A549 treated with CpdA at 1 μM for 4 hours (cell line): Measurements from ENCODE around the gene PLD6. TPM values are rescaled to one million over a fixed set of nuclear protein-coding genes. Genes with fewer than 3 reads are reported as not detected.

Experiments used
- total RNA-seq: library from RNA; stranded (reverse); fragments of 200-300 nt; extraction: Qiagen RNA extraction; gene quantifications from 5 replicates; pipeline ENCODE4 v1.2.3, GENCODE V29; 2022; ENCODE audit warnings: low read depth

The PLD6 gene, protein sequence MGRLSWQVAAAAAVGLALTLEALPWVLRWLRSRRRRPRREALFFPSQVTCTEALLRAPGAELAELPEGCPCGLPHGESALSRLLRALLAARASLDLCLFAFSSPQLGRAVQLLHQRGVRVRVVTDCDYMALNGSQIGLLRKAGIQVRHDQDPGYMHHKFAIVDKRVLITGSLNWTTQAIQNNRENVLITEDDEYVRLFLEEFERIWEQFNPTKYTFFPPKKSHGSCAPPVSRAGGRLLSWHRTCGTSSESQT
- 6.0 to 7.2 TPM (median 6.5 TPM) in 5 replicates for total RNA-seq

GRCh38 chr17:17206124-17206912, at the start of gene PLD6:
Gene PLD6, minus strand, starts transcription at chr17:17206333. Its CDS starts 47 bp downstream, at chr17:17206286.

DNA sequence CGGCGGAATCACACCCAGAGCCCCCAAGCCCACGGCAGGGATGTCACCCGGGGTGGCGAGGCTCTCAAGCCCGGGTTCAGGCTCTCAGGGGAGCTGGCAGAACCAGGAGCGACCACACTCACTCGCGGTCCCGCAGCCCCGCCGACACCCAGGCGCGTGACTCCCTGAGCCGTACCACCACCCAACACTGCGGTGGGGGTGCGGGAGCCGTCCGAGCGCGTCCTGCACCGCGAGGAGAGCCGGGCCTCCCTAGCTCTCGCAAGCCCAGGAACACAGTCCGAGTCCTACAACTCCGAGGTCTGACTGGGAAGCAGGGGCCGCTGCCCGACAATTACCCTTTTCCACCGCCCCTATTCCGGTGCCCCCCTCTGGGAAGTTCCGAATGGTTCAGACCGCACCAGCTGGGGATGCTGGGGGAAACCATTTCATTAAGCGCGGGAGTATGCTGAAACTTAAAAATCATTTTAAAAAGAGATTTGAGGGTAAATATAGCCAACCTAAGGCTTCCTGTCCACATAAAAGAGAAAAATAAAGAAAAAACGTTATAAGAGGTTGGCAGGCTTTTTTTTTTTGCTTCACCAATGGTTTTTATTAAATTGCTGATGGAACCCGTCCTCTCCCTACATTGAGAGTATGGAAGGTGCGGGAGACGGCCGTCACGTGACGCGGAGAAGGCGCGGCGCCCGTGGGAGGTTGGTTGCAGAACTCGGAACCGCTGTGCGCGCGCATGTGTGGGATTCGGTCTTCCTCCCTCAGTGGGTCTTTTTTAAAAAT, 31.1 kb upstream of the PLD6 start, which contains the start of gene FLCN:
Gene FLCN, minus strand, starts transcription at position 143 of the 774 bp plus-strand sequence. CDS start 9,031 bp downstream, outside the sequence.

Other genes starting within 250 kb of the PLD6 start
- not detected in 5 replicates for gene TNFRSF13B, start 234.2 kb downstream of the PLD6 start, total RNA-seq
- 273 to 433 TPM (median 369 TPM) in 5 replicates for gene MPRIP, start 163.9 kb downstream of the PLD6 start, total RNA-seq
- 32.8 to 40.1 TPM (median 34.4 TPM) in 5 replicates for gene FLCN, start 30.8 kb upstream of the PLD6 start, total RNA-seq
- gene COPS3, start 74.9 kb upstream of the PLD6 start, total RNA-seq: 144 to 151 TPM (median 146 TPM) in 5 replicates
- gene NT5M, start 97.0 kb upstream of the PLD6 start, total RNA-seq: 7.5 to 11.8 TPM (median 9.7 TPM) in 5 replicates